K562 (cell line): Measurements from ENCODE around the gene MMS22L. TPM values are rescaled to one million over a fixed set of nuclear protein-coding genes. Genes with fewer than 3 reads are reported as not detected.

Source experiments
- ATAC-seq: fragments of 200-7000 bp; cut with Tn5 transposase; 3 replicates; pipeline ENCODE4 v1.9.1; 2020; ENCODE audit warnings: moderate library complexity
- BruUV-seq: library from RNA; stranded (reverse); fragments of 400-500 nt; replicated peaks from 2 replicates; lab custom pipeline; 2021; lab: Mats Ljungman, UMichigan
- CTCF ChIA-PET: fragments of 300-600 bp; formaldehyde crosslinking; extraction: SDS; loops from one replicate; lab custom pipeline; 2021; ENCODE audit warnings: low intra/inter-chr PET ratio; lab: Yijun Ruan, JAX
- POLR2A ChIA-PET: fragments of 300-600, 350-650 bp; sonication (Branson Sonifier 250); formaldehyde crosslinking; extraction: SDS; loops from one replicate; lab custom pipeline; 2021; ENCODE audit warnings: antibody characterized with exemption, inconsistent platforms; lab: Yijun Ruan, JAX
- DNase-seq, 4 experiments: peaks; one replicate each; pipeline versions ENCODE4 v3.0.0 to v3.0.0-alpha.2; 2011 to 2018; ENCODE audit warnings: low spot score in 3 of 4, mixed read lengths in 3 of 4; ENCODE audit errors: extremely low read depth in 1 of 4
- FAIRE-seq: peaks from 2 replicates; lab custom pipeline; 2011; peaks lifted over from hg19 to GRCh38; lab: Jason Lieb, UNC
- H2AFZ ChIP-seq: 2 replicates; pipeline ENCODE4 v1.6.0; 2011; ENCODE audit warnings: low read depth, low read length, control low read depth, inconsistent platforms
- H3K27ac ChIP-seq: fragments of 200-600 bp; 3 replicates; pipeline ENCODE4 v1.8.0; 2011; ENCODE audit warnings: low read depth, mild to moderate bottlenecking, control low read depth, inconsistent platforms, low read length, moderate library complexity, mixed read lengths; ENCODE audit errors: extremely low read depth
- H3K27me3 ChIP-seq, 2 experiments: fragments of 300-600 bp in 1 of 2; 2 replicates in 1 of 2; 3 replicates in 1 of 2; pipeline versions ENCODE4 v1.6.0 to v1.8.0; 2011; ENCODE audit warnings: inconsistent platforms in 2 of 2, low read length in 2 of 2, mild to moderate bottlenecking in 1 of 2, mixed read lengths in 1 of 2, moderate library complexity in 1 of 2; ENCODE audit not compliant: control insufficient read depth in 2 of 2, insufficient read depth in 2 of 2
- H3K36me3 ChIP-seq: fragments of 300-600 bp; 3 replicates; pipeline ENCODE4 v1.8.0; 2011; ENCODE audit warnings: mild to moderate bottlenecking, low read length, inconsistent platforms; ENCODE audit not compliant: control insufficient read depth, insufficient read depth
- H3K4me1 ChIP-seq, 2 experiments: fragments of 200-600 bp in 1 of 2; replicated peaks in 1 of 2; 2 replicates in 1 of 2; 3 replicates in 1 of 2; pipeline versions ENCODE4 v1.5.1 to v1.8.0; 2011; ENCODE audit warnings: inconsistent platforms in 2 of 2, low read length in 2 of 2, mild to moderate bottlenecking in 1 of 2, mixed read lengths in 1 of 2, moderate library complexity in 1 of 2; ENCODE audit not compliant: control insufficient read depth in 2 of 2, insufficient read depth in 2 of 2
- H3K4me2 ChIP-seq: 2 replicates; pipeline ENCODE4 v1.6.1; 2011; ENCODE audit warnings: low read length, control low read depth, inconsistent platforms, mixed read lengths; ENCODE audit not compliant: insufficient read depth
- H3K4me3 ChIP-seq: fragments of 200-600 bp; sonication (generic), shearing (Covaris generic); 2 replicates; pipeline ENCODE4 v1.5.1; 2016; ENCODE audit warnings: control low read depth, inconsistent platforms
- H3K79me2 ChIP-seq: fragments of 200-600 bp; 3 replicates; pipeline ENCODE4 v1.8.0; 2011; ENCODE audit warnings: low read length, inconsistent platforms; ENCODE audit not compliant: control insufficient read depth, insufficient read depth
- H3K9ac ChIP-seq, 2 experiments: 2 replicates each; pipeline versions ENCODE4 v1.6.0 to v1.6.1; 2011; ENCODE audit warnings: low read depth in 2 of 2, low read length in 2 of 2, control low read depth in 1 of 2, inconsistent platforms in 1 of 2, mild to moderate bottlenecking in 1 of 2, mixed read lengths in 1 of 2; ENCODE audit not compliant: insufficient read depth in 1 of 2
- H3K9me1 ChIP-seq: one replicate; pipeline ENCODE4 v1.6.0; 2011; ENCODE audit warnings: inconsistent platforms, mild to moderate bottlenecking, low read length, moderate library complexity; ENCODE audit not compliant: control insufficient read depth, insufficient read depth
- H3K9me3 ChIP-seq: replicated peaks from 2 replicates; pipeline ENCODE4 v1.5.1; 2011; ENCODE audit warnings: low read depth, low read length, inconsistent platforms; ENCODE audit not compliant: control insufficient read depth, insufficient read depth
- H4K20me1 ChIP-seq: replicated peaks from 2 replicates; pipeline ENCODE4 v1.6.1; 2011; ENCODE audit warnings: low read length, inconsistent platforms, mixed read lengths; ENCODE audit not compliant: control insufficient read depth, insufficient read depth
- CBX1 ChIP-seq: sonication (generic); IDR thresholded peaks from 2 replicates; pipeline ENCODE4 v1.6.1; 2016; ENCODE audit warnings: antibody characterized with exemption, low read depth, mild to moderate bottlenecking
- CTCF ChIP-seq, 3 experiments: IDR thresholded peaks in 2 of 3; conservative IDR thresholded peaks in 1 of 3; 2 replicates each; pipeline ENCODE4 v1.5.1; 2011 to 2012; ENCODE audit warnings: low read length in 3 of 3, mild to moderate bottlenecking in 3 of 3, control low read depth in 2 of 3, improper control_type of control experiment in 1 of 3, inconsistent platforms in 1 of 3, low read depth in 1 of 3, mixed read lengths in 1 of 3, moderate library complexity in 1 of 3; ENCODE audit not compliant: insufficient read depth in 2 of 3
- DEAF1 ChIP-seq: fragments of 450-650 bp; formaldehyde crosslinking; IDR thresholded peaks from 2 replicates; pipeline ENCODE4 v1.4.0; 2020; ENCODE audit warnings: mild to moderate bottlenecking, moderate library complexity
- LEF1 ChIP-seq: fragments of 450-650 bp; IDR thresholded peaks from 2 replicates; pipeline ENCODE4 v1.6.1; 2016; ENCODE audit warnings: mild to moderate bottlenecking
- MTA2 ChIP-seq: fragments of 450-650 bp; IDR thresholded peaks from 2 replicates; pipeline ENCODE4 v1.6.1; 2016; ENCODE audit warnings: low read depth
- NFRKB ChIP-seq: fragments of 450-650 bp; IDR thresholded peaks from 2 replicates; pipeline ENCODE4 v1.6.1; 2016; ENCODE audit warnings: low read depth
- RAD21 ChIP-seq, 2 experiments: fragments of 250-450 bp in 1 of 2; fragments of 450-650 bp in 1 of 2; sonication (Bioruptor Pico) in 1 of 2; formaldehyde crosslinking in 1 of 2; IDR thresholded peaks in 1 of 2; conservative IDR thresholded peaks in 1 of 2; 2 replicates each; pipeline versions ENCODE4 v1.4.0 to v1.8.0; 2020 to 2022; ENCODE audit warnings: mild to moderate bottlenecking in 2 of 2, moderate library complexity in 1 of 2
- RCOR1 ChIP-seq, 2 experiments: IDR thresholded peaks; 2 replicates each; pipeline ENCODE4 v1.6.1; 2012; ENCODE audit warnings: low read depth in 2 of 2, low read length in 2 of 2, borderline replicate concordance in 1 of 2, improper control_type of control experiment in 1 of 2
- SMC3 ChIP-seq: conservative IDR thresholded peaks from 2 replicates; pipeline ENCODE4 v1.6.1; 2011; ENCODE audit warnings: low read depth, low read length, improper control_type of control experiment; ENCODE audit not compliant: insufficient read depth
- SNAPC5 ChIP-seq: fragments of 250-450 bp; sonication (Bioruptor Pico); IDR thresholded peaks from 2 replicates; pipeline ENCODE4 v1.8.0; 2021; ENCODE audit warnings: moderate library complexity, mild to moderate bottlenecking, inconsistent platforms
- TRIM25 ChIP-seq: fragments of 450-650 bp; IDR thresholded peaks from 2 replicates; pipeline ENCODE4 v1.7.0; 2016; ENCODE audit warnings: borderline replicate concordance
- ZNF232 ChIP-seq: sonication (generic); formaldehyde crosslinking; IDR thresholded peaks from 2 replicates; pipeline ENCODE4 v1.8.0; 2022; ENCODE audit warnings: mild to moderate bottlenecking, missing genetic modification reagents
- ZNF239 ChIP-seq: fragments of 250-450 bp; sonication (Bioruptor Pico); IDR thresholded peaks from 2 replicates; pipeline ENCODE4 v1.4.0; 2020; ENCODE audit warnings: mild to moderate bottlenecking
- ZNF24 ChIP-seq: fragments of 450-650 bp; IDR thresholded peaks from 2 replicates; pipeline ENCODE4 v1.6.1; 2016
- ZNF384 ChIP-seq: IDR thresholded peaks from 2 replicates; pipeline ENCODE4 v1.6.1; 2012; ENCODE audit warnings: low read depth, low read length, improper control_type of control experiment
- ZNF551 ChIP-seq: fragments of 250-450 bp; sonication (Bioruptor Pico); IDR thresholded peaks from 2 replicates; pipeline ENCODE4 v1.5.0; 2021; ENCODE audit warnings: mild to moderate bottlenecking, moderate library complexity
- ZNF707 ChIP-seq: fragments of 250-450 bp; sonication (Bioruptor Pico); conservative IDR thresholded peaks from 2 replicates; pipeline ENCODE4 v1.8.0; 2022; ENCODE audit warnings: inconsistent platforms, mild to moderate bottlenecking, moderate library complexity
- WGBS: fragments of 100-300 bp; shearing (Covaris generic); methylation state at CpG from one replicate; pipeline ENCODE4 v1.1.6; 2016; ENCODE audit warnings: low coverage, mixed read lengths; ENCODE audit not compliant: insufficient coverage; ENCODE audit errors: missing lambda C conversion rate; 5-methylcytosine and 5-hydroxymethylcytosine counted together
- in situ Hi-C: fragments of 300-500 bp; cut with MboI; formaldehyde crosslinking; loops from 4 replicates; pipeline ENCODE4 v1.15.0; 2018; ENCODE audit warnings: inconsistent platforms, mixed read lengths
- intact Hi-C: fragments of 100-400 bp; cut with micrococcal nuclease; formaldehyde crosslinking; loops from 2 replicates; pipeline ENCODE4 v1.14.2; 2022
- polyA plus RNA-seq, 8 experiments: library from polyadenylated mRNA; depleted of rRNA in 4 of 8; stranded (reverse) in 5 of 8; unstranded in 3 of 8; fragments of >200 nt; fragmentation: Nextera tagmentation in 2 of 8; fragmentation: Illumina TruSeq in 1 of 8; extraction: Ambion mirVana in 2 of 8; extraction: Trizol in 1 of 8; gene quantifications; 2 replicates each; pipeline versions ENCODE4 v1.2.1 to v1.2.3, GENCODE V29; 2011 to 2014; ENCODE audit warnings: inconsistent platforms in 1 of 8, missing spikeins in 1 of 8
- total RNA-seq, 7 experiments: library from RNA; depleted of rRNA in 6 of 7; stranded (reverse); fragments of >200 nt in 6 of 7; fragmentation: Illumina TruSeq in 2 of 7; extraction: Trizol in 2 of 7; gene quantifications; 2 replicates each; pipeline versions ENCODE4 v1.2.1 to v1.2.3, GENCODE V29; 2011 to 2021; ENCODE audit warnings: low replicate concordance in 1 of 7

The MMS22L gene
- total and polyA plus RNA-seq, 9 of the 15 experiments (the other 6 are each of a cell fraction or from before 2014, with no cell fraction given): 13.0 to 59.5 (median 26.9) TPM

- 21% methylated on average over 3 of the region's 3 CpGs for WGBS
- no peak overlapping the region for H2AFZ ChIP-seq
- POLR2A ChIA-PET: no interaction called here
- H3K27ac ChIP-seq: no peak overlapping the region
- intact Hi-C loops: loop anchor here (1.0 to 2.0 kb wide), 2 partner anchors 208 to 250 kb away; no protein-coding TSS in a partner anchor
- H3K27me3 ChIP-seq: no peaks in the 10 kb centered on the region
- in situ Hi-C loops: no loop called here
- BruUV-seq: no TSS peak
- peak; percentile 85 for FAIRE-seq
- H4K20me1 ChIP-seq: no peaks in the 10 kb centered on the region
- DNase-seq: peak; percentile 38 to 77 (median 48)
- no peaks in the 10 kb centered on the region for H3K4me1 ChIP-seq
- no peaks in the 10 kb centered on the region for H3K9me1 ChIP-seq
- peak; percentile 96 for ATAC-seq
- no peak overlapping the region for H3K4me3 ChIP-seq
- CTCF ChIA-PET: interaction anchor here (0.7 to 1.9 kb wide), 4 partner anchors 15 to 1932 kb away, joined by 3 to 17 read pairs (median 3); no protein-coding TSS in a partner anchor
- no peak overlapping the region for H3K4me2 ChIP-seq
- no peaks in the 10 kb centered on the region for H3K79me2 ChIP-seq
- H3K9me3 ChIP-seq: no peaks in the 10 kb centered on the region
- no peak overlapping the region for H3K9ac ChIP-seq
- peaks cover 36% of the 10 kb centered on the region; the same call in 2 of the 3 replicates for H3K36me3 ChIP-seq
- TF ChIP-seq MTA2 (no peak), ZNF551 (no peak), ZNF232 (CRISPR knock-in tag) (no peak), ZNF707 (no peak), CBX1 (no peak), RAD21 (CRISPR knock-in tag; conservative IDR thresholded peaks at IDR 0.05 in 1 of 2, IDR thresholded peaks at IDR 0.05 in 1 of 2) (peak; percentile 76 to 79), ZNF384 (no peak), SNAPC5 (CRISPR knock-in tag) (no peak), CTCF (IDR thresholded peaks at IDR 0.05 in 2 of 3, conservative IDR thresholded peaks at IDR 0.05 in 1 of 3; ENCODE audit: insufficient read depth in 2 of 3, low read depth in 1 of 3, low read length in 3 of 3) (peak; percentile 68 to 88 (median 83)), RCOR1 (IDR thresholded peaks at IDR 0.05; ENCODE audit: borderline replicate concordance in 1 of 2, low read depth in 2 of 2, low read length in 2 of 2) (no peak), DEAF1 (CRISPR knock-in tag) (peak; percentile 62), LEF1 (peak; percentile 62), ZNF239 (CRISPR knock-in tag) (no peak), TRIM25 (no peak), NFRKB (no peak), ZNF24 (0 out of 2 replicates have a peak, but pooled peaks have one; percentile 29), SMC3 (0 out of 2 replicates have a peak, but pooled peaks have one; percentile 52)
Observed at GRCh38 chr6:97186416-97186999, 96.5 kb downstream of the MMS22L start.
